ENCODE data around the gene BMP7. TPM values are rescaled to one million over a fixed set of nuclear protein-coding genes. Genes with fewer than 3 reads are reported as not detected.

The BMP7 gene
- total and polyA plus RNA-seq, 2 of the 13 experiments (the other 11 are each of a cell fraction or from before 2014, with no cell fraction given), result not detected

DNA sequence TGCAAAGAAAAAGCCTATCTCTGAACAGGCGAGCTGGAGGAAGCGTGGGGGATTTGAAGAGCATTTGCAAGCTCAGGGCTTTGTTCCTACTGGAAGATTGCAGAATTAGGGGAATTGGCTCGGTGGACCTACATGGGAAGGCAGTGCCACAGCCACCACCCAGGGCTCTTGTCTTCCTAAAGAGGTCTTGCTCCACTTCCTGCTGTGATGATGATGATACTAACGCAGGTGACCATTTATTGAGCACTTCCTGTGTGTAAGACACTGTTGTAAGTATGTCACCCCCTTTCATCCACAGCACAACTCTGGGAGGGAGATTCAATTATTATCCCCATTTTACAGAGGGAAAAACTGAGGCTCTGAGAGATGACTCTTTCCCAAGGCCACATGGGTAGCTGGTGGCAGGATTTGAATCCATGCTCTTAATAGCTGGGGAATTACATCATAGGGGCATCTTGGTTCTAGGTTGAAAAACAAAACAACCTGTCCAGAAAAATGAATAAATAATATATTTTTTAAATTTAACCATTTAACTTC is 41.2 kb downstream of the BMP7 start:
- CTCF ChIA-PET (ENCODE audit: low intra/inter-chr PET ratio, low total read pairs), result no interaction called here

GRCh38 chr20:57224641-57225138 is 41.8 kb downstream of the BMP7 start:
- no peaks in the 10 kb centered on the region; the same call in 1 of the 2 replicates for H4K20me1 ChIP-seq (ENCODE audit: insufficient read depth, low read length)
- intact Hi-C loops (cut with micrococcal nuclease; ENCODE audit: unreplicated experiment), result no loop called here
- no peak overlapping the region for H2AFZ ChIP-seq (ENCODE audit: low read length)
- FAIRE-seq (no peak), ATAC-seq (peak; percentile 24; the same call in 2 of the 3 replicates), DNase-seq (ENCODE audit: low spot score) (no peak)
- in situ Hi-C loops (cut with HindIII; ENCODE audit: extremely low pct_ligation_motif_present, low pct_unique_long_range_greater_than_20kb), result no loop called here
- ChIA-PET POLR2A (interaction anchor here (0.6 kb wide), 1 partner anchor 9 kb away, joined by 3 read pairs; no protein-coding TSS in a partner anchor), CTCF (ENCODE audit: low intra/inter-chr PET ratio, low total read pairs) (no interaction called here)
- no peaks in the 10 kb centered on the region for H3K9me3 ChIP-seq (ENCODE audit: low read length)
- H3K36me3 ChIP-seq (replicated peaks in 1 of 2; ENCODE audit: control insufficient read depth in 1 of 2, insufficient read depth in 2 of 2, low read length in 2 of 2), result no peaks in the 10 kb centered on the region
- no peaks in the 10 kb centered on the region for H3K79me2 ChIP-seq (ENCODE audit: insufficient read depth, low read length)
- no TSS peak for BruUV-seq (replicated peaks)
- H3K27me3 ChIP-seq (ENCODE audit: control insufficient read depth in 1 of 2, insufficient read depth in 2 of 2, low read length in 2 of 2), result peaks cover 11 to 73% of the 10 kb centered on the region in 2 experiments; a peak in 3 of 5 replicates
- H3K4me2 ChIP-seq (ENCODE audit: low read depth, low read length), result no peak overlapping the region
- no peak overlapping the region for H3K27ac ChIP-seq (ENCODE audit: extremely low read length, insufficient read depth, low read length)
- H3K9ac ChIP-seq (ENCODE audit: insufficient read depth, low read depth, low read length), result no peak overlapping the region
- TF ChIP-seq ZNF558 (CRISPR knock-in tag; IDR thresholded peaks at IDR 0.05; ENCODE audit: borderline replicate concordance), result no peak
- no peak for TF ChIP-seq MAFF (IDR thresholded peaks at IDR 0.05; ENCODE audit: low read depth, low read length)
- no peak overlapping the region for H3K4me3 ChIP-seq (replicated peaks in 1 of 3; ENCODE audit: insufficient read depth in 1 of 3, low read depth in 2 of 3, low read length in 3 of 3)
- WGBS (ENCODE audit: low lambda C conversion rate), result 35% methylated on average over 16 of the region's 19 CpGs
- H3K4me1 ChIP-seq (ENCODE audit: insufficient read depth, low read length), result no peaks in the 10 kb centered on the region

More for the DNA sequence above, 41.2 kb downstream of the BMP7 start:
- Histone ChIP-seq H3K27ac (ENCODE audit: extremely low read length, insufficient read depth, low read length) (no peak overlapping the region), H3K4me1 (ENCODE audit: insufficient read depth, low read length) (no peaks in the 10 kb centered on the region), H4K20me1 (ENCODE audit: insufficient read depth, low read length) (no peaks in the 10 kb centered on the region; the same call in 1 of the 2 replicates), H2AFZ (ENCODE audit: low read length) (no peak overlapping the region), H3K4me2 (ENCODE audit: low read depth, low read length) (no peak overlapping the region), H3K9ac (ENCODE audit: insufficient read depth, low read depth, low read length) (no peak overlapping the region), H3K4me3 (replicated peaks in 1 of 3; ENCODE audit: insufficient read depth in 1 of 3, low read depth in 2 of 3, low read length in 3 of 3) (no peak overlapping the region), H3K79me2 (ENCODE audit: insufficient read depth, low read length) (no peaks in the 10 kb centered on the region), H3K9me3 (ENCODE audit: low read length) (no peaks in the 10 kb centered on the region), H3K36me3 (replicated peaks in 1 of 2; ENCODE audit: control insufficient read depth in 1 of 2, insufficient read depth in 2 of 2, low read length in 2 of 2) (no peaks in the 10 kb centered on the region), H3K27me3 (ENCODE audit: control insufficient read depth in 1 of 2, insufficient read depth in 2 of 2, low read length in 2 of 2) (peaks cover 11 to 76% of the 10 kb centered on the region in 2 experiments; a peak in 3 of 5 replicates)
- no peak for DNase-seq (ENCODE audit: low spot score)
- no peak for TF ChIP-seq U2AF2 (IDR thresholded peaks at IDR 0.05; ENCODE audit: low read depth, low read length)
- peak; percentile 76 for TF ChIP-seq ZNF629 (CRISPR knock-in tag; conservative IDR thresholded peaks at IDR 0.05)
- BruUV-seq (replicated peaks), result no TSS peak
- 21% methylated on average over 4 of the region's 4 CpGs for WGBS (ENCODE audit: low lambda C conversion rate)
- no peak for FAIRE-seq
- in situ Hi-C loops (cut with HindIII; ENCODE audit: extremely low pct_ligation_motif_present, low pct_unique_long_range_greater_than_20kb) (no loop called here), intact Hi-C loops (cut with micrococcal nuclease; ENCODE audit: unreplicated experiment) (no loop called here)
- ATAC-seq, result no peak
- POLR2A ChIA-PET, result no interaction called here
